IPS-NIHi7 (cell line): ENCODE data around the gene RNF220.

Source experiments
- DNase-seq: peaks from one replicate; pipeline ENCODE4 v3.0.0; 2012; ENCODE audit warnings: mixed read lengths; ENCODE audit errors: extremely low spot score

Gene RNF220

DNA sequence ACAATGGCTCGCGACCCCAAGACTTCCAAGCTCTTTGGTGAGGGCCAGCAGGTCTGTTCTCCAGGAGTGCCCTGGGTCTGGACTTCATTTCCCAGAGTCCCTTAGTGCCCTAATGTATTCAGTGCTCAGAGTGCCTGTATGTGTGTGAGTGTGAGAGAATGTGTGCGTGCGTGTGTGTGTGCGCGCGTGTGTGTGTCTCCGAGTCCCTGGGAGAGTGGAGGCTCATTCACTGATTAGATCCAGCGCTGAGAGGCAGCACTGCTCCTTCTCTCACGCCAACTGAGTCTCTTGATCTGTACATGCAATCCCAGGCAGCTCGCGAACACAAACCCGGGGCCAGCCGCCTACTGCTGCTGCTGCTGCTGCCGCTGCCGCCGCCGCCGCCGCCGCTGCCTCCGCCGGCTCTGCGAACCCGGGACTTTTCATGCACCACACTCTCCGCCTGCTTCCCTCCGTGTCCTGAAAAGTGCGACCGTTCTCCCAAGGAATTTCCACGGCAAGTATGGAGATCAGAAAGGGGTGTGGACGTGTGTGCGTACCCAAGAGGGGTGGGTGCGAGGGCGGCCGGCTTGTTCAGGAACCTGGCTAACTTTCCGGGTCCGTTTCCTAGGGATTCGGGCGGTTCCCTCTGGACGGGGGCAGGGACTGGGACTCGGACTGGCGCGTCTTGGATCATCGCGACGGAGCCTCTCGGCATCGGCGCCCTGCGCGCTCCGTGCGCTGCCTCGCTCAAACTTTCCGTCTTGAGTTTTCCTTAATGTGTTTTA lies at the start of gene RNF220:
Gene RNF220 (plus strand): TSS at position 225 of the 767 bp plus-strand sequence.
- peak; percentile 67 for DNase-seq

DNA sequence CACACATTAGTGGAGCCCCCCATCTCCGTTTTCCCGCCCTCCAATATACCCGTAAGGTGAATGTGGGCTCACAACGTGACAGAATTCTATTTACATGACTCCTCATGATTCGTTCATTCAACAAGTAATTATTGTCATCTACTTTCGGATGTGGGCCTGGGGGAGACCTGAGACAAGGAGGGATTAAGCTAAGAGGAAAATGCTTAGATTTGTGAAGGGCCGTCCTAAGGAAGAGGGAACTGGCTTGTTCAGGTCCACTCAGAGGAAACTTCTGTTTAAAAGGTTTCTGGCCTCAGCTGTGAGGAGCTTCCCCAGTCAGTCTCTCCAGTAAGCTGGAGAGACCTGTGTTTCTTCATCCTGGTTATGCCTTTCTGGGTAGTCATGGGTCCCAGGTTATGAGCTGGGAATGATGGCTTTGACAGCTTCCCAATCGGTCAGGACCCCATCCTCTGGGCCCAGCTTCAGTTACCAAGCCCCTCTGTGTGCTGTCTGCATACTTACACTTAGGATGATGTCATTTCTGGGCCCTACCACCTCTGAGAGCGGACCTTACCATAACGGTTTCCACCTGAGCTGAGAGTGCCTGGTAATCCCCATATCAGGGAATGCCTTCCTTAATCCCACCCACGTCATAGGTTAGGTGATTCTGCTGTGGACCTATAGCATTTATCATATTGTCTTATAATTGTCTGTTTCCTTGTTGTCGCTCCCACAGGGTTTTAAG lies 49.3 kb upstream of the RNF220 start:
- DNase-seq = no peak

DNA sequence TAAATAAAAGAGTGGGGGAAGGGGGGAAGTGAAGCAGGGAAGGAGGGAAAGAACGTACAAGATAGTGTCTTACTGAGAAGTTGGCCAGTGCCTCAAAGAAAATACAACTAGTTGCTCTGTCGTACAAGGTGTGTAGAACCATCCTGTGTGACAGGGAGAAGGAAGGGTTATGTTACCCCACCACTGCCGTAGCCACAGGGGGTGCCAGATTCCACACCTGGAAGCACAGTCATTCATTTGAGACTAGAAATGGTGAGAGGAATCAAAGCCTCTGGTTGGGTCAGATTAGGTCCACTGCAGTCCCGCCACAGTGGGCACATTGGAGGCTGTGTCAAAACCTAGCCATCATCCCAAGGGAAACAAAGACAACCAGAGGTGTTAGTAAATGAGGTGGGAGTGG lies 47.3 kb upstream of the RNF220 start:
- no peak for DNase-seq

DNA sequence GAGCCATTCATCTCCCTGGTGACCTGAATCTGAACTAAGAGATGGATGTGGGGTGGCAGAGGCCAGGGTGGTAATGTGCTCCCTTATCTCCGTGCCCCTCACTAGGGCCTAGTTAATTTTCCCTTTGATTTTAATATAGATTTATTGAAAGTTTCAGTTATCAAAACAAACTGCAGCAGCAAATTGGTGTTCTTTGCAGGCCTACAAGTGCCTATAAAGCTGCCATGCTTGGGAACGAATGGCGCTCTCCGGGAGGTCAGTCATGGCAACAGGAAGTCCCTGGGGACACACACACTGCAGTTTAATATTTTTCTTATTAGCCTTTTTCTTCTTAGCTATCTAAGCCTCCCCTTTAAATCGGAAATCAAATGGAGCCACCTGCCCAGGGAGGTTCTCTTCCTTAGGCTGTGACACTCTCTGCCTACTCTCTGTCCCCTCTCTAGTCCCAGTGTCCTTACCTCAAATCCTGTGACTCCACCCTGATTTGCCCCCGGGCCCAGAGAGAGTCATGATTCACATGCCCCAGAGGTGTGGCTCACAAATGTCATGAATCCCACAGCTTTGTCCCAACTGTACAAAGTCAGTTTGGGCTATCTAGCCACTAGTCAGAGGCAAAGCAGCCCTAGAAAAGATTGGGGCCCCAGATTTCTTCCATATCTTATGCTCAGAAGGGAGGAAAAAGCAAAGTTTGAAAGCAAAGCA lies 45.7 kb upstream of the RNF220 start:
- no peak for DNase-seq

DNA sequence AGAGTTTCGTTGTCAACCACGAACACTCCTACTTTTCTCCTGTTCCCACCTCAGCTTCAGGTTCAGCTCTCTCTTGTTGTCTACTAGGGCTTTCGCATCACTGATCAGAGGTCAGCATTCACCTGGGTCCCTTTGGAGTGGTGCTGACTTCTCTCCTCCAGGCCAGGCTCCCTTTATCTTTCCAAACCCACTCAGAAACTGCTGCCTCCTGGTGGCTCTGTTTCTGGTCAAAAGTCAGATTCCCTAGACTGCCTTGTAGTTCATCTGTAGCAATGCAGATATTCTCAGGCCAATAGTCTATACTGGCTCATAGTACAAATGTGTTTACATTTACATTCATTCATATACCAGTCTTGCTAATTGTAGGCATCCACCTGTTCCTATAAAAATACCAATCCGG lies 43.6 kb upstream of the RNF220 start:
- DNase-seq = peak; percentile 54

DNA sequence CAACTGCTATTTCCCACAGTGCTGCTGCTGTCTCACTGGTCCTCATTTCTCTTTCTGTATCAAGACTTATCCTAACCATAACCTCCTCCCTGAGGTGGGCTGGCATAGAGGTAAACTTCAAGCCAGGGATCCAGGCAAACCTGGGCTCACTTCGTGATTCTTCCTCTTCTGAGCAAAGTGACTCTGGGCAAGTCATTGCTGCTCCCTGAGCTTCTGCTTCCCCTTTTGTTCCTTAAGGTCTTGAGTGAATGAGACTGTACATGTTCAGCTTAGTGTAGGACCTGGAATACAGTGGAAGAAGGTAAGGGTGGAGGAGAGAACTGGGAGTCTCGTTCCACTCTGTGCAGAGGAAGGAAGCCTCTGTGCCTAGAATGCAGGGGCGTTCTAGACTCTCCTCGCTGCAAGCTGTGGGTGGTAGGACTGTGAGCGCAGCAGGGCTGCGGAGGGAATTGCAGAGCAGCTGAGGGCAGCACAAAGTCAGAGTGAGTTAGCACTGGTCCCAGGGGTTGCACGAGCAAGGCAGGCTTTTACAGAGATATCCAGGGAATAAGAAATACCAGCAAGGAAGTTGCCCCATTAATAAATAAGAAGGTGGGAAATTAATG lies 38.6 kb upstream of the RNF220 start:
- no peak for DNase-seq

DNA sequence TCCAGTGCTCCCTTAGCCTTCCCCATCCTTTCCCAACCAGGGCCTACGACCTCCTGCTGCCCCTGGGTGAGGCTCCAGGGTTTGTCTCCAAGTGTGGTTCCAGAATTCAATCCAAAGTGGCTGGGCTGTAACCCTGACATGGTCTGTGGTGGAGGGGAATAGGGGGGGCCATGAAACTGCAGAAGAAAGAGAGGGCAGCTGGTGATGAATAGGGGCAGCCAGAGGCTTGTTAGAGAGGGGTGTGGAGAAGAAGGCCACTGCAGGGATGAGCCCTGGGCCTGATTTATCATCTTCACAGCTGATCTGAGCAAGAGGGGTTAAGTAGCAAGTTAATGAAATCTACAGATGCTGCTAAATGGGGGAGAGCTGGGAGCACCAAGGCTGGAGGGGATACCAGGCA lies 37.1 kb upstream of the RNF220 start:
- DNase-seq = no peak

DNA sequence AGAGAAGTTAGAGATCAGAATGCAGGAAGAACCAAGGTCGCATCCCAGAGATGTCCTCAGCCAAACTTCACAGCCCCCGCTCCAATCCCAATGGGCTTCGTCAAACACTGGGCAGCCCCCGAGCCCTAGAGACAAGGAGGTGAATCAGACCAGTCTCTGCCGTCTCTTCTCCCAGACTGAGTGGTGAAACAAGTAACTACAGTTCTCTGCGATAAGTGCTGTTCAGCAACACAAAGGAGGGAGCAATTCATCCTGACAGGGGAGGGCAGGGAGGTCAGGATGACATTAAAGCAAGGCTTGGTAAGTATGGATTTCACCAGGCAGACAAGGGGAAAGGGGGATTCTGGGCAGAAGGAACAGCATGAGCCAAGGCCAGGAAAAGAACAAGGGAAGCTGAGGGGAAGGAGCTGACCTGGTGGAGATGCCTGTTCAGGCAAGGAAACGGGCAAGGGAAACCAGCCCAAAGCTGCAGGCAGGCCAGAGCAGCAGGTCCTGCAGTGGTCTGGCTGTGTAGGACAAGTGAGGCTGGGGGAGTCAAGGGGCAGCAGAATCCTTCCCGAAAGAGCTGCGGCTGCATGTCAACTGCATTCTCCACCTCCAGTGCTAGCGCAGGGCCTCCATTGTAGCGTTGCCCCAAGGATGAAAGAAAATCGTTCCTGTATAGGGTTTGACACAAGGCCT lies 36.4 kb upstream of the RNF220 start:
- DNase-seq = peak; percentile 56

DNA sequence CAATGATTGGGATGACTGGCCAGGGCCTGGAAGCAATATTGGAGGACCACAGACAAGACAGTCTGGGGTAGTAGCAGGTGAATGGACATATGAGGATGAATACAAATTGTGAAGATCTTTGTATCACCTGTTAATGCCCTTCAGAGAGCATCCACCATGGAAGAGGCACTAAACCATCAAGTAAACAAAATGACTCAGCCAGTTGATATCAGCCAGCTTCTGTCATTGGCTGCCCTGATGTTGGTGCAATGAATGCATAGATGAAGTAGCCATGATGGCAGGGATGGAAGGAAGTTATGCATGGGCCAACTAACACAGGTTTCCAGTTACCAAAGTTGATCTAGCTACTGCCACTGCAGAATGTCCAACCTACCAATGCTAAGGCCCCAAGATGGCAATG lies 33.8 kb upstream of the RNF220 start:
- DNase-seq = no peak

DNA sequence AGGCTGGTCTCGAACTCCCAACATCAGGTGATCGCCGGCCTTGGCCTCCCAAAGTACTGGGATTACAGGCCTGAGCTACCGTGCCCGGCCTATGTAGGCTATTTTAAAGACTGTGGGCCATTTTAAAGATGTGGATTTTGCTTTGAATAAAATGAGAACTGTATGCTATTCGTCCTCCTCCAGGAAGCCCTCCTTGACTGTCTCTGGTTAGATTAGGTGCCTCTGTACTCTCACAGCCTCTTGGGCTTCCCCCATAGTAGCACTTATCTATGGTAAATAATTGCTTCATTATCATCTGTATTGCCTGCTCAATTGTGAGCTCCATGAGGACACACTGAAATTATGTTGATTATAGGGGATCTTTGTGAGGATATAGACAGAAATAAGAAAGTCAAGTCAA lies 29.5 kb upstream of the RNF220 start:
- no peak for DNase-seq

DNA sequence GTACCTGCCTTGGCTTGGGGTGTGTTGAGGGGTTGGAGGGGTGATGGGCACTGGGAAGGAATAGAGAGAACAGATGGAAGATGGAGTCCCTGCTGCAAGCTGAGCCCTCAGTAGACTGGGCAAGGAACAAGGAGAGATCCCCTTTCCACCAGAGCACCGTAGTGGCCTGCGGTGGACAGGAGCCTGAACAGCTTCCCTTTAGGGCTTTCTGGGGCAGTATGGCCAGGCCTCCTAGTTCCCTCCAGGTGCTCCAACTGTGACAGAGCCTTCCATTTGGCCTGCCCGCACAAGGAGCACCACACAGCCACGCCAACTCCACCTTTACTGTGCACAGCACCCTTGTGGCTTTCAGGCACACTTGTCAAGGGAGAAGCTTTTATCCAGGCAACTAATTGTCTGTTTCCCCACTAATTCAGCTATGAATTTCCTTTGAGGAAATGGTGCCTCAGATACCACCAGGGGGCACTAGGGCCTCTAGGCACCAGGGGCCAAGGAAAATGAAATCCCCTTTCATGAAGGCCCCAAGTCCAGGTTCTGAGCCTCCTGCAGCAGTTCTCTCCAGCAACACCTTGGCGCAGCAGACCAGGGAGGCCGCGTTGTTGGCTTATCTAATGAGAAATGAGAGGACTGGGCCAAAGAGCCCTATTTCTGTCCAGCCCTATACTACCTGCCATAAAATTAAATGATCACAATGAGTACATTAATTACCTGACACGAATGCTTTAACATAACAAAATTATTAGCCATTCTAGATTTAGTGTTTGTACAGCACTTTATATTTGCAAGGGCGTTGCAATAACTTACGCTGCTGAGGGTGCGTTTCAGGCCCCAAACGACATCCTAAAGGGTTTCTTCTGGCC lies 26.9 kb upstream of the RNF220 start:
- peak; percentile 84 for DNase-seq

DNA sequence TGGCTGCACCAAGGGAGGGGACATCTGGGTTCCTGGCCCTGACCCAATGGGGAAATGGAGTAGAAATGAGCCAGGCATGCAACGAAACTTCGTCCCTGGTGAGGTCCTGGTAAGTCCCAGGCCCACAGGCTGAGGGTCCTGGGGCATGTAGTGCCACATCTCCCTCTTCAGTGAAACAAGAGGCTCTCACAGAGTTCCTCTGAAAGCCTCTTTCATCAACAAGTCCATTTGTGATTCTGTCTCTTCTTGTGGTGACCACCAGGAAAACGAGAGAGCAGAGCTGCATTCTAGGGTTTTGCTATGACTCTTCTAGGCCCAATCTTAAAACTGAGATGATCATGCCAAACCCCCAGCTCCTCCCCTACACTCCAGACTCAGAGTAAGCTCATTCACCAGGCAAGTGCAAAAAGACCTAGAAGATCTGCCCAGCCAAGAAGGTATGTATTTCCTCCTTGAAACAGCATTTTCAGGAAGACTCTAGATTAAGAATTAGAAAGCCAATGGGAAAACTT lies 24.3 kb upstream of the RNF220 start:
- no peak for DNase-seq

DNA sequence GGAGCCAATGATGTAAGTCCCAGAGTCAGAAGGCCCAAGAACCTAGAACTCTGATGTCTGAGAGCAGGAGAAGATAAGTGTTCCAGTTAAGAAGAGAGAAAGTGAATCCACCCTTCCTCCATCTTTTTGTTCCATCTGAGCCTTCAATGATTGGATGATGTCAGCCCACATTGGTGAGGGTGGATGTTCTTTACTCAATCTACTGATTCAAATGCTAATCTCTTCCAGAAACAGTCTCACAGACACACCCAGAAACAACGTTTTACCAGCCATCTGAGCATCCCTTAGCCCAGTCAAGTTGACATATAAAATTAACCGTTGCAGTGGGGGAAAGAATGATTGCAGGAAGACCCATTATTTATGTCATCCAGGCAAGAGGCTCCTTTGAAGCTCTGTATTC lies 16.5 kb upstream of the RNF220 start:
- no peak for DNase-seq

DNA sequence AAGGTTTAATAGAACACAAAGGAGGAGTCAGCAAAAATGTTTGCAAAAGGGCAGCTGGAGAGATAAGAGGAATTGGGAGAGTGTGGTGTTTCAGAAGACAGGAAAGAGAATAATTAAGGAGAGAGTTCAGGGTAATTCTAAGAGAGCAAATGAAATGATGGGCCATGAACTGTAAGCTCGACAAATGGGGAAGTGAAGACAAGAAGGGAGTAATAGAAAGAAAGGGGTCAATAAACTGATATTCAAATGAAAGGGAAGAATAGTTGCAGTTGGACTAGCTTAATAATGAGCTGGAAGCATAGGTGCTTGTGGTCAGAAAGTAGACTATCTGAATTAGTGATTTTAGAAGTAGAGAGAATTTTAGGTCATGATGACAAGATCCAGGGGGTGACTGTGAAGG lies 15.6 kb upstream of the RNF220 start:
- DNase-seq = no peak

DNA sequence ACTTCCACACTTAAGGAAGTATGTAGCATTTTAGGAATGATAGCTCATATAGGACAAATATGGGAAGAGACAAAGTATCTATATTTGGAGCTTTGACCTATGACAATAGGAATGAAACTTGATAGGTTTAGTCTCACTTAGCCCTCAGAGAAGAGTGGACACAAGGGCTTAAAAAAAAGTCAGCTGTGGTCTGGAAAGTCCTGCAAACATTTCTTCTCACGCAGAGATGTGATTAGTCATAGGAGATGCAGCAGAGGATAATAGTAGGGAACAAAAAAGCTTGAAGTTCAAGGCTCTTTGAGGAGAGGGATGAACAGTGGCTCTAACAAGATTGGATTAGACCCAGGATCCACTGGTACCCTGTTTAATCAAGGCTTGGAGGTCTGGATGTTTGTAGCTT lies 14.8 kb upstream of the RNF220 start:
- DNase-seq = no peak

DNA sequence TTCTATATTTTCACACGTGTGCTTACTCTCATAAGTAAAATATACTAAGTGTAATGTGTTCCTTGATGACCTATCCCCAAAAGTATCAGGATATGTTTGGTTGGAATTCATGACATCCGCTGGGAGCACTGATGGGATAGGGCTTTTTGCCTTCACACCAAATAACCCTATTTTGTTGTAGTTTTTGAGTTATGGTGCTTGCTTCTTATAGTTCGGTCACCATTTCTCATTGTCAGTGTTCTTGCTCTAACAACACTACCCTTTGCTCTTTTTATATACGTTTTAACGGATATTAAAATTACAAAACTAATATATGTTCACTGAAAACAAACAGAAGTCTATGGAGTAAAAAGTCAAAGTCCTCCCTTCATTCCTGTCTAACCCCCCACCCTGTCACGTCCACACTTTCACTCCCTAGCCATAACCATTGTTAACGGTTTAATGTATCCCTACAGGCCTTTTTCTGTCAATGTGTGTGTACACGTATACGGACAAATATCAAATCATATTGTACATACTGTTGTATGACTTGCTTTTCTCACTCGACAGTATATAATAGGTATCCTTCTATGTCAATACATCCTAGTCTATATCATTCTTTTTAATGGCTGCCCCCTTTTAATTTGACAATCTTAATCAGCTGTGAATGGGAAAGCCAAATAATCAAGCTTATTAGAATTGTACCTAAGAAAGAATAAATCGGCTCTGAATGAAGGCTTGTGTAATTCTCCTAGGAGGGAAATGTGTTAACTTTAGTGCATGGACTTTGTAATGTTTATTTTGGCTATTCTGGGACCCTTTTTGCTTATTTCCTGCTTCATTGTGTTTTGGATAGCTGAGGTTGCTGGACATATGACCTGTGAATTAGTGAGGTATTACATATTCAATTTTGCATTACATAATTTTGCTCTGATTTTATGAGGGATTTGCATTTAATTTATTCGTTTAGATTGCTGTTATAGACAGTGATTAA lies 3.5 kb upstream of the RNF220 start:
- no peak for DNase-seq

DNA sequence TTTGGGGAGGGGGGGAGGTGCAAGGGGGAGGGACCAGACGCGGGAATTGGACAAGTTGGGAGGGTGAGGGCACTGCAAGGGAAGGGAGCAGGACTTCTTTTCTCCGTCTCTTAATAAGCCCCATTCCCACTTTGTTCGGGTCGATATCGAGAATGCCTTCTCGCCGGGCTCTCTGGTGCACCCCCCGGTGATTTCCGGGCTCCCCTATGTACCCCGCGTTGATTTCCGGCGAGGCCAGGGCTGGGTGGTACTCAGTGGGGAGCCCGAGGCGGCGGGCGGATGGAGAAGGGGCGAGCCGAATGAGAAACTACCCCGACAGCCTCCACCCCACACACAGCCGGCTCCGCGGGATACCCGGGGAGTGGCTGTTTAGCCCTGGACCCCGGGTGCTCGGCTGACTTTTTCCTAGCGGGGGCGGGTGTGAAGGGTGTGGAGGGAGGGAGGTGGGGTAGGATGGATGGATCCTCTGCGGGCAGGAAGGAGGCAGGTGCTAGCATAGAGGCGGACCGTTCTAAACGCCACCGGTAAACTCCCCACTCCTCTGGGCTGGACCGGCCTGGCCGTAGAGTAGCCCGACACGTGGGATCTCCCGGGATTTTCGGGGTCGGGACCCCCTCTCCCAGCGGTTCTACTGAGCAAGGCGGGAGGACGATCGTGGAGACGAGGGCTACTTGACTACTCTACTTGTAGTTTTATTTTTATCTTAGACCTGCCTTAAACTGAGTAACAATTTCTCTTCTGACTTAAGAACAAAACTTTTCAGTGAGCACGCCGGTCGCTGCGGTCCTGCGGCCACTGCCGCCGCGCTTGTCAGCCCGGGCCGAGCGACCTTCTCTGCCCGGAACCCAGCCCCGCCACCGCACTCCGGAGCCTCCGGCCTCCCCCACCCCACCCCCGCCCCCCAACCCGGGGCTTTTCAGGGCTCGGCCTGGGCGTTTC lies 1.0 kb downstream of the RNF220 start:
- peak; percentile 45 for DNase-seq

DNA sequence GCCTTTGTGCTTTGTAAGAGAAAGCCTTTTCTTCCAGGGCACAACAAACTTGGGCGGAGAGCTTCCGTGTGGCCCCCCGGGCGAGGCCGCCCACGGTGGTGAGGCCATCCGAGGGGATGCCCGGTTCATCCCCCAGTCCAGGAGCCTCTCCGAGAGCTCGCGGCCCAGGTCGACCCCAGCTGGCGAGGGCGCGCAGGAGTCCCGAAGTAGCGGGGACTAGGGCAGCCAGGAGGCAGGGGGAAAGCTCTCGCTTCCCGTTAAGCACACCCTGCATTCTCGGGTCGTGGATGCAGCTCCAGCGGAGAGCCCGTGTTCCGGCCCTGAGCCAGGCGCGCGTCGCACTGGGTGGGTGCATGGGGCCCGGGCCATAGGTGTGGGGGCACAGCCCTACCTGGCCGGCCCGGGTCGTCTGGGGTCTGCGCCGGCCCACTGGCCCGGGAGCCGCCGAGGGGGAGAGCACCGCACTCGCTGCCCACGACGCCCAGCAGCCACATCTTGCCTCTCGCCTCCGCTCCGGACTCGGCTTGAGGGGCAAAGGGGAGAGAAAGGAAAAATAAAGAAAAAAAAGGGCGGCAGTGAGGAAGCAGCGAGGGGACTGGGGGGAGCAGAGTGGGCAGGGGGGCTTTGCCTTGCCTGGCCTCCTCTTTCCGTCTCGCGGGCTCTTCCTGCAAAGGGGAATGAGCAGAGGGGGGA lies 1.8 kb downstream of the RNF220 start:
- DNase-seq = peak; percentile 31
